Stomach (tissue), 9 donors: ENCODE results near the gene GNB5. TPM values are rescaled to one million over a fixed set of nuclear protein-coding genes. Genes with fewer than 3 reads are reported as not detected.
"Not testable (repeated sequence)": the region's sequence is repeated elsewhere in the genome, so short reads cannot be mapped to it uniquely, and the experiment has no call there.

Source experiments
- DNase-seq, 2 donors: peaks; one replicate each; pipeline versions ENCODE4 v3.0.0 to v3.0.0-alpha.2; 2013 to 2019
- H3K27ac ChIP-seq, 5 donors: fragments of 200-600 bp in 4 of 5; sonication (generic) in 4 of 5; one replicate each; pipeline ENCODE4 v1.5.1; 2013 to 2019; ENCODE audit warnings: mild to moderate bottlenecking in 1 of 5, moderate library complexity in 1 of 5
- H3K27me3 ChIP-seq, 3 donors: fragments of 200-600 bp; sonication (generic); one replicate each; pipeline ENCODE4 v1.5.1; 2017 to 2019; ENCODE audit warnings: mixed run types in 1 of 3
- H3K36me3 ChIP-seq, 4 donors: fragments of 200-600 bp; sonication (generic); 1 replicate in 3 of 4; 2 replicates in 1 of 4; pipeline ENCODE4 v1.5.1; 2016 to 2019
- H3K4me1 ChIP-seq, 4 donors: fragments of 200-600 bp; sonication (generic); one replicate each; pipeline ENCODE4 v1.5.1; 2016 to 2019
- H3K4me3 ChIP-seq, 4 donors: fragments of 200-600 bp; sonication (generic) in 3 of 4; one replicate each; pipeline ENCODE4 v1.5.1; 2016 to 2019; ENCODE audit warnings: mild to moderate bottlenecking in 1 of 4
- H3K9me3 ChIP-seq, 4 donors: fragments of 200-600 bp; sonication (generic); one replicate each; pipeline ENCODE4 v1.5.1; 2016 to 2019
- CTCF ChIP-seq, 7 experiments: fragments of 450-650 bp in 4 of 7; fragments of 200-600 bp in 3 of 7; sonication (generic) in 3 of 7; IDR thresholded peaks; one replicate each; pipeline ENCODE4 v1.5.1; 2016 to 2019; ENCODE audit warnings: antibody characterized with exemption in 7 of 7, control low read depth in 2 of 7, mild to moderate bottlenecking in 1 of 7
- EP300 ChIP-seq: sonication (generic); formaldehyde crosslinking; IDR thresholded peaks from one replicate; pipeline ENCODE4 v1.6.1; 2017; ENCODE audit warnings: antibody characterized with exemption
- POLR2A ChIP-seq, 4 donors: fragments of 450-650 bp; IDR thresholded peaks; one replicate each; pipeline ENCODE4 v1.6.1; 2016; ENCODE audit warnings: antibody characterized with exemption in 4 of 4, control low read depth in 2 of 4, mild to moderate bottlenecking in 1 of 4, moderate library complexity in 1 of 4
- POLR2AphosphoS5 ChIP-seq, 3 donors: sonication (generic); formaldehyde crosslinking; IDR thresholded peaks; one replicate each; pipeline ENCODE4 v1.6.1; 2016; ENCODE audit warnings: antibody characterized with exemption in 3 of 3
- WGBS, 5 donors: extraction: QIAGEN DNeasy Blood & Tissue Kit in 3 of 5; methylation state at CpG; one replicate each; pipeline versions ENCODE4 v1.1.5 to v1.1.7; 2013 to 2018; 5-methylcytosine and 5-hydroxymethylcytosine counted together
- intact Hi-C: fragments of 100-400 bp; cut with DNase I; formaldehyde crosslinking; loops from one replicate; pipeline ENCODE4 v1.15.1; 2023; ENCODE audit warnings: low total_unique reads
- polyA plus RNA-seq, 3 donors: library from polyadenylated mRNA; stranded (reverse); fragments of 200-250 nt; gene quantifications; one replicate each; pipeline ENCODE4 v1.2.3, GENCODE V29; 2013
- total RNA-seq, 5 donors: library from RNA; depleted of rRNA; stranded (reverse); fragments of >200 nt; gene quantifications; one replicate each; pipeline versions ENCODE4 v1.1.0 to v1.2.3, GENCODE V29; 2014 to 2016
- donor health status: healthy with polysubstance abuse.
- donor health status: Bipolar disorder and iron deficiency.
- donor health status: healthy.

GNB5 gene
- total and polyA plus RNA-seq, 8 donors: 6.4 to 291 (median 12.7) TPM

- no peak overlapping the region for H3K4me3 ChIP-seq
- H3K27me3 ChIP-seq: no peaks in the 10 kb centered on the region
- 18 to 38% (median 29%) methylated on average over 1 of the region's 1 CpG for WGBS, 5 donors
- H3K4me1 ChIP-seq: peaks cover 0 to 4% (median 0%) of the 10 kb centered on the region in 4 donors
- no peaks in the 10 kb centered on the region for H3K36me3 ChIP-seq
- DNase-seq: no peak
- H3K9me3 ChIP-seq: no peaks in the 10 kb centered on the region
- intact Hi-C loops: no loop called here
- H3K27ac ChIP-seq: no peak overlapping the region
- TF ChIP-seq POLR2A (IDR thresholded peaks at IDR 0.05) (no peak), POLR2AphosphoS5 (IDR thresholded peaks at IDR 0.05) (no peak), EP300 (no peak), CTCF (IDR thresholded peaks at IDR 0.05) (no peak)
Measured at GRCh38 chr15:52171807-52172206, 19.4 kb downstream of the GNB5 start.

- DNase-seq: no peak
- 20 to 47% (median 41%) methylated on average over 4 of the region's 4 CpGs for WGBS, 5 donors
- Histone ChIP-seq H3K27me3 (no peaks in the 10 kb centered on the region), H3K4me1 (peaks cover 0 to 4% (median 0%) of the 10 kb centered on the region in 4 donors), H3K9me3 (no peaks in the 10 kb centered on the region), H3K27ac (no peak overlapping the region), H3K4me3 (no peak overlapping the region), H3K36me3 (no peaks in the 10 kb centered on the region)
- intact Hi-C loops: no loop called here
- TF ChIP-seq CTCF (IDR thresholded peaks at IDR 0.05) (no peak), POLR2AphosphoS5 (IDR thresholded peaks at IDR 0.05) (no peak), POLR2A (IDR thresholded peaks at IDR 0.05) (no peak), EP300 (no peak)
Measured at GRCh38 chr15:52171386-52171785, 19.8 kb downstream of the GNB5 start.

DNA sequence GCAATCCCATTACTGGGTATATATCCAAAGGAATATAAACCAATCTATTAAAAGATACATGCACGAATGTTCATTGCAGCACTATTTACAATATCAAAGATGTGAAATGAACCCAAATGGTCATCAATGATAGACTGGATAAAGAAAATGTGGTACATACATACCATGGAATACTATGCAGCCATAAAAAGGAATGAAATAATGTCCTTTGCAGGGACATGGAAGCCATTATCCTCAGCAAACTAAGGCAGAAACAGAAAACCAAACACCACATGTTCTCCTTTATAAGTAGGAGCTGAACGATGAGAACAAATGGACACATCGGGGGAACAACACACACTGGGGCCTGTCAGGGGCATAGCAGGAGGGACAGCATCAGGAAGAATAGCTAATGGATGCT lies 21.0 kb downstream of the GNB5 start:
- intact Hi-C loops, H3K27ac ChIP-seq, H3K4me1 ChIP-seq, H3K9me3 ChIP-seq, DNase-seq, H3K36me3 ChIP-seq, H3K4me3 ChIP-seq, H3K27me3 ChIP-seq: not testable (repeated sequence)
- 88 to 98% (median 97%) methylated on average over 3 of the region's 3 CpGs for WGBS, 5 donors

DNA sequence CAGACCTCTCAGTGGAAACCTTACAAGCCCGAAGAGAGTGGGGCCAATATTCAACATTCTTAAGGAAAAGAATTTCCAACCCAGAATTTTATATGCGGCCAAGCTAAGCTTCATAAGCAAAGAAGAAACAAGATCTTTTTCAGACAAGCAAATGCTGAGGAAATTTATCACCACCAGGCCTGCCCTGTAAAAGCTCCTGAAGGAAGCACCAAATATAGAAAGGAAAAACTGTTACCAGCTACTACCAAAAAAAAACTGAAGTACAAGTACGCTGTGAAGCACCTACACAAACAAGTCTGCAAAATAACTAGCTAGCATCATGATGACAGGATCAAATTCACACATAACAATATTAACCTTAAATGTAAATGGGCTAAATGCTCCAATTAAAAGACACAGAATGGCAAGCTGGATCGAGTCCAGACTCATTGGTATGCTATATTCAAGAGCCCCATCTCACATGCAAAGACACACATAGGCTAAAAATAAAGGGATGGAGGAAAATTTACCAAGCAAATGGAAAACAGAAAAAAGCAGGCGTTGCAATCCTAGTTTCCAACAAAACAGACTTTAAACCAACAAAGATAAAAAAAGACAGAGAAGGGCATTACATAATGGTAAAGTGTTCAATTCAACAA lies 25.6 kb downstream of the GNB5 start:
- H3K36me3 ChIP-seq: peaks cover 0 to 28% (median 20%) of the 10 kb centered on the region in 4 donors
- DNase-seq, H3K9me3 ChIP-seq, H3K27ac ChIP-seq, H3K4me1 ChIP-seq, H3K4me3 ChIP-seq, H3K27me3 ChIP-seq, intact Hi-C loops: not testable (repeated sequence)
- 79 to 91% (median 90%) methylated on average over 5 of the region's 5 CpGs for WGBS, 5 donors

DNA sequence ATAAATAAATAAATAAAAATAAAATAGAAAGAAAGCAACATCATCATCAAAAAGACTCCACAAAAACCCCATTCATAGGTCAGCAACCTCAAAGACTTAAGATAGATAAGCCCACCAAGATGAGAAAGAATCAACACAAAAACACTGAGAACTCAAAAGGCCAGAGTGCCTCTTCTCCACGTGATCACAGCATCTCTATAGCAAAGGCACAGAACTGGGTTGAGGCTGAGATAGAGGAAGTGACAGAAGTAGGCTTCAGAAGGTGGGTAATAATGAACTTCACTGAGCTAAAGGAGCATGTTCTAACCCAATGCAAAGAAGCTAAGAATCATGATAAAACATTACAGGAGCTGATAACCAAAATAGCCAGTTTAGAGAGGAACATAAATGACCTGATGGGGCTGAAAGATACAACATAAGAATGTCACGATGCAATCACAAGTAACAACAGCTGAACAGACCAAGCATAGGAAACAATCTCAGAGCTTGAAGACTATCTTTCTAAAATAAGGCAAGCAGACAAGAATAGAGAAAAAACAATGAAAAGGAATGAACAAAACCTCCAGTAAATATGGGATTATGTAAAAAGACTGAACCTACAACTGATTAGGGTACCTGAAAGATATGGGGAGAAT lies 26.4 kb downstream of the GNB5 start:
- Histone ChIP-seq H3K27me3 (no peaks in the 10 kb centered on the region), H3K9me3 (no peaks in the 10 kb centered on the region), H3K36me3 (peaks cover 0 to 35% (median 24%) of the 10 kb centered on the region in 4 donors), H3K27ac (no peak overlapping the region), H3K4me1 (no peaks in the 10 kb centered on the region), H3K4me3 (no peak overlapping the region)
- no peak for TF ChIP-seq POLR2AphosphoS5 (IDR thresholded peaks at IDR 0.05)
- no peak for TF ChIP-seq EP300
- TF ChIP-seq CTCF (IDR thresholded peaks at IDR 0.05): no peak
- WGBS, 5 donors: 81 to 91% (median 86%) methylated on average over 2 of the region's 2 CpGs
- DNase-seq: no peak
- intact Hi-C loops: no loop called here
